B cell (primary cell): ENCODE measurements around the gene DHX8.

Experiments
- CTCF ChIP-seq: fragments of 200-600 bp; IDR thresholded peaks from one replicate; pipeline ENCODE4 v1.8.0; 2022; ENCODE audit warnings: antibody characterized with exemption, mild to moderate bottlenecking
- EZH2 ChIP-seq: IDR thresholded peaks from 2 replicates; pipeline ENCODE4 v1.6.1; 2012; ENCODE audit warnings: borderline replicate concordance, low read depth, mild to moderate bottlenecking, moderate library complexity, low read length; ENCODE audit not compliant: insufficient read depth, poor library complexity, severe bottlenecking

GRCh38 chr17:43457362-43457692 lies 26.4 kb upstream of the DHX8 start:
- TF ChIP-seq CTCF (no peak), EZH2 (no peak)
